PC-3 (cell line): ENCODE measurements around the gene ROR1.

Source experiments
- CTCF ChIP-seq: fragments of 300-600 bp; sonication (generic); conservative IDR thresholded peaks from 2 replicates; pipeline ENCODE4 v1.5.1; 2017; ENCODE audit warnings: antibody characterized with exemption, low read depth, mild to moderate bottlenecking, low read length
- EZH2 ChIP-seq: fragments of 300-600 bp; sonication (generic); IDR thresholded peaks from one replicate; pipeline ENCODE4 v1.6.1; 2017; ENCODE audit warnings: antibody characterized with exemption, mild to moderate bottlenecking, low read length; ENCODE audit not compliant: unreplicated experiment

GRCh38 chr1:63914706-63915105 is 140.9 kb downstream of the ROR1 start:
- no peak for TF ChIP-seq CTCF
- no peak for TF ChIP-seq EZH2
